ENCODE measurements around the gene ATP10A.

- TF ChIP-seq CTCF (IDR thresholded peaks at IDR 0.05) (no peak), EP300 (IDR thresholded peaks at IDR 0.05) (no peak), POLR2A (IDR thresholded peaks at IDR 0.05) (no peak)
Measured at GRCh38 chr15:25846377-25846776, 16.8 kb downstream of the ATP10A start.
